ENCODE results near the gene PGGHG.

PGGHG gene

DNA sequence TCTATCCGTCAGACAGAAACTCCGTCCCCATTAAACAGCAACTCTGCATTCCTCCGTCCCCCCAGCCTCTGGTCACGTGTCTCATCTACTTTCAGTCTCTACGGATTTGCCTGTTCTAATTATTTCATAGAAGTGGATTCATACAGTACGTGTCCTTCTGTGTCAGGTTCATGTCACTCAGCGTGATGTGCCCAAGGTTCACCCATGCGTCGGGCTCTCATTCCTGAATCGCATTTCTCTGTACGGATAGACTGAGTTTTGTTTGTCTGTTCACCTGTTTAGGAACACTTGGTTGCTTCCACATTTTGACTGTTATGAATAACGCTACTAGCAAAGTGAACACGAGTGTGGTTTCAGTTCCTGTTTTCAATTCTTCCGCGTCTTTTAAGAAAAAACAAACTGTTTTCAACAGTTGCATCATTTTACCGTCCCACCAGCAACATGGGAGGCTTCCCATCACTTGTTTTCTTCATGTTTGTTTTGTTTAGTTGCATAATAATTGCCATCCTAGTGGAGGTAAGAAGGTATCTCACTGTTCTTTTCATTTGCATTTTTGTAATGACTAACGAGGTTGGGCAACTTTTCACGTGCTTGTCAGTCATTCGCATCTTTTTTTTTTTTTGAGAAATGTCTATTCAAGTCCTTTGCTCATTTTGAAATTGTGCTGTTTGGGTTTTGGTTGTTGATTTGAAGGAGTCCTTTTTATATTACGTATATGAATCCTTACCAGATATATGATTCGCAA is 19.6 kb upstream of the PGGHG start:
- no peak for DNase-seq (ENCODE audit: low read depth in 3 of 3)

DNA sequence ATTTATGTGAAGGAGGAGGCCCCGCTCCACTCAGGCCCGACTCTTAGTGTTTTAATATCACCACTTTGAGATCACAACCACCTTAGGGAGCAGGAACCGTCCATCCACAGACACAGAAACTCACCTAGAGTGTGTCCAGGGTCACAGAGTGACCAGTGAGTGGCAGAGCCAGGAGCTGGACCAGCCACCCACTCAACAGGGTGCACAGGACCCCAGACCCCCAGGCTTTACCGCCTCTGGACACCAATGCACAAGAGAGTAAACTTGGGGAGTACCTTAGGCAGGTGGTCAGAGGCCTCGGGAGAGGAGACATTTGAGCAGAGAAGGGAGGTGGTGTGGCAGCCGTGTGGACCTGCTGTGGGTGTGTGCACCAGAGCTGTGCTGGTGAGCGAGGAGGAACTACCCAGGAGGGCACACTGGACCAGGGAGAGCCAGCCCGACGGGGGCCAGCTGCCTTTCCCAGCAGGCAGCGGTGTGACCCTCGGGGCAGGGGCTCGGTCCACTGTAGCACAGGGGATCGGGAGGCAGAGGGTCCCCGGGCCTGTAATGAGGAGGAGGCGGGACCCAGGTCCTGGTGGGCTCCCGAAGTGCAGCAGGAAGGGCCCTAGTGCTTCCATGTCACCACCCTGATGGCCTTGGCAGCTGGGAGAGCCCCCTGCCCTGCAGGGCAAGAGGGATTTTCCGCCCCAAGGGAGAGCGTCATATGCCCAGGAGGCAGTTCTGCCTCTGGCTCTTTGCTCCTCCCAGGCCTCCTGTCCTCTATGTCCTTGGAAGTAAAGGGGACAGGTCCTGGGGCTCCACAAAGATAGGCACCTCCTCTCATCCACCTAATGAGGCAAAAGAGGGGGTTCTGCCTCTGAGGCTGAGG is 18.2 kb upstream of the PGGHG start:
- no peak for DNase-seq (ENCODE audit: low read depth in 3 of 3)

DNA sequence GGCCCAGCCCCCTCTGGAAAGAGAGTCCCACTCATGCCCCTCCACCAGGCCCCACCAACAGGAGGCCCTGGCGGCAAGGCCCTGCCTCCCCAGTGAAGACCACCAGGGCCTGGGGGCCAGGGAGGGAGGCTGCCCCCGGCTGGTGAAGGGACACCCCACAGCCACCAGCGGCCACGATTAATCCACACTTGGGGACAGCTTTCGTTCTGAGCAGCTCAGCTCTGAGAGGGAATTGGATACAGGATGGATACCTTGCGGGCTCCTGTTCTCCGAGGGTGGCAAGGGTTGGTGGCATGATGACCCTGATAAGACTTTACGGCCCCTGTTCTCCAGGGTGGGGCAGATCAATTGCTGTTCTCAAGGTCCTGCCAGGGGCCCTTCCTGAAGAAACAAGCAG is 17.6 kb upstream of the PGGHG start:
- no peak for DNase-seq (ENCODE audit: low read depth in 3 of 3)

DNA sequence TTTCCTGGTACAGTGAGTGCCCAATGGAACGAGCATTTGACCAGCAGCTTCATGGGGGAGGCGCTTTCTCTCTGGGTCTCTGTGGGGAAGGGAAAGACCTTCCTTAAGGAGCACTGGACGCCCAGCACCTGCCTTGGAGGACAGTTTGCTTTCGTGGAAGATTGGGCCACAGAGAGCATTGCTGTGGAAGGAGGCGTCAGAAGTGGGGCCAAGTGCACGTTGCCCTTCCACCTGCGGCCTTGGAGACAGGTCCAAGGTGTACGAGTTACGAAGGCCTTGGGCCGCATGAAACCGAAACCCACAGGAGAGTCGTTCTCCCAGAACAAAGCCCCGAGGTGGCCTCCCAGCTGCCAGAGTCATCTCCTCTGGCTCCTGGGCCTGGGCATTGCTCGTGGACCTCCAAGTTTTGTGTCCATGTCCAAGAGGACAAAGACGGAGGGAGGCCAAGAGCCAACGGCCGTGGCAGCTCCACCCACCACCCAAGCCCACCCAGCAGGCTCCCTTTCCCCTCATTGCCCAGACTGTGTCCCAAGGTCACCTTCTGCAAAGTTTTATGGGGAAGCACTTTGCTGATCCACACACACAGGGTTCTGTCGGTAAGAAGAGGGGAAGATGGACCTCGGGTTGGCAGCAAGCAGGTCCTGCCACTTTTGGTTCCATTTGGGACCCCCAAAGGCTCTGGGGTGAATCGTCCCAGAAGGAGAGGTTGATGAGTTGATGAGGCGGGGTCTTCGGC is 16.6 kb upstream of the PGGHG start:
- DNase-seq (ENCODE audit: low read depth in 3 of 3): no peak

DNA sequence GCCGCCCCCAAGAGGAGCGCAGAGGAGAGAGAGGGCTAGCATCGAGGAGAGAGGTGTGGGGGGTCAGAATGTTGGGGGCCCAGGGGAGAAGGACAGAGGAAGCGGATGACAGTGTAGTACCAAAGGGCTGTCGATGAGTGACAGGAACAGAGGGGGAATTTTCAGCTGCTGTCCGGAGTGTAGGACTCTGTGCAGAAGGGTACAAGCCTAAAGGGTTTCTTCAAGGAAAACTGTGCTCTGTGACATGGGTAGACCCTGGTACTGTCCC is 16.1 kb upstream of the PGGHG start:
- no peak for DNase-seq (ENCODE audit: low read depth in 3 of 3)

DNA sequence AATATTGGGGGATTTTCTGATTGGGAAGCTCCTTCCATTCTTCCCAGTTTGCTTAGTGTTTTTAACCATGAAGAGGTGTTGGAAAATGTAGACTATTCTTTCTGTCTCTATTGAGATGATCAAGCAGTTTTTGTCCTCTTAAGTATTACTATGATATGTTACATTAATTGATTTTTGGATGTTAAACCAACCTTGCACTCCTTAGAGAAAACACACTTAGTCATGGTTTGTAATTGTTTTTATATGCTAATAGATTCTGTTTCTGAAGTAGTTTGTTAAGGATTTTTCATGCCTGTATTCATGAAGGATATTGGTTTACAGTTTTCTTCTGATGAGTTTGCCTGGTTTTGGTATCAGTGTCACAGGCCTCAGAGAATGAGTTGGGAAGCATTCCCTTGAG is 12.7 kb upstream of the PGGHG start:
- no peak for DNase-seq (ENCODE audit: low read depth in 3 of 3)

DNA sequence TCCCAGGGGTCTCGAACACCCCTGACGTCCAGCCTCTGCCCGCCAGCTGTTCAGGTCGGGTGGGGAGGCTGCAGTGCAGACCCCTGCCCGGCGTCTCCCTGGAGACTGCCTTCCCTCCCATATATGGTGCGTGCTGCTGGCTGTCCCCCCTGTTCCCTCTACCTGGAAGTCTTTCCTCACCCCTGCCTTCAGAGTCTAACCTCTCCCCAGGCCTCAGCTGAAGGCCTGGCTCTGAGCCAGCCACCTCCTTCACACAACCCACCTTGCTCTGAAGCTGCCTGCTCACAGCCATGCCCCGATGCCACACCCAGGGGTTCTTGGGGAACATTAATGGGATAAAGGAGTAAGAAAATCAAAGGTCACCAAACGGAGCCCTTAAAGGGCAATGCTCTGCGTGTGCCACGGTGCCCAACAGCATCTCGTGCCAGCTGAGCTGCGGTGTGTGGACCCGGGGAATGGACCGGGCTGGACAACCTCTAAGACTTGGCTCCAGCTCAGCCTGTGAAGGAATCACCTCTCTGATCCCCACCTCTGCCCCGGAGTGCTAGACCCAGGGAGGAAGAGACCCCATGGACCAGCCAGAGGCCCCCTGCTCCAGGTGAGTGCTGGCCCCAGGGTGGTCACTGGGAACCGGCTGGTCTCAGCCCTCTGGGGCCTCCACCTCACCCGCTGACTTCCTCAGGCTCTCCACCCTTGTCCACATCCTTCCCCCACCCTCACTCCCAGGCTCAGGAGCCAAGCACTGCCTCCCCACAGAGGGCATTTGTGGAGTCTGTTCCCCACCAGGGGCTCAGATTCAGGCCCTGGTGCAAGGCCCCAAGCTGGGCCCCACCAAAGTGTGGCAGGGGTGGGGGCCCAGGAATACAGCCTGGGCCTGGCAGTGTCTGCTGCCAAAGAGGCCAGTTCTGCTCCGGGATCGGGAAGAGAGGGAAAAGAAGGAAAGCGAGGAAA is 10.7 kb upstream of the PGGHG start, which contains the start of gene NLRP6:
NLRP6 (plus strand) TSS at position 407 of the 951 bp plus-strand sequence; CDS start at position 570, 163 bp downstream.
- DNase-seq (ENCODE audit: low read depth in 3 of 3): no peak

DNA sequence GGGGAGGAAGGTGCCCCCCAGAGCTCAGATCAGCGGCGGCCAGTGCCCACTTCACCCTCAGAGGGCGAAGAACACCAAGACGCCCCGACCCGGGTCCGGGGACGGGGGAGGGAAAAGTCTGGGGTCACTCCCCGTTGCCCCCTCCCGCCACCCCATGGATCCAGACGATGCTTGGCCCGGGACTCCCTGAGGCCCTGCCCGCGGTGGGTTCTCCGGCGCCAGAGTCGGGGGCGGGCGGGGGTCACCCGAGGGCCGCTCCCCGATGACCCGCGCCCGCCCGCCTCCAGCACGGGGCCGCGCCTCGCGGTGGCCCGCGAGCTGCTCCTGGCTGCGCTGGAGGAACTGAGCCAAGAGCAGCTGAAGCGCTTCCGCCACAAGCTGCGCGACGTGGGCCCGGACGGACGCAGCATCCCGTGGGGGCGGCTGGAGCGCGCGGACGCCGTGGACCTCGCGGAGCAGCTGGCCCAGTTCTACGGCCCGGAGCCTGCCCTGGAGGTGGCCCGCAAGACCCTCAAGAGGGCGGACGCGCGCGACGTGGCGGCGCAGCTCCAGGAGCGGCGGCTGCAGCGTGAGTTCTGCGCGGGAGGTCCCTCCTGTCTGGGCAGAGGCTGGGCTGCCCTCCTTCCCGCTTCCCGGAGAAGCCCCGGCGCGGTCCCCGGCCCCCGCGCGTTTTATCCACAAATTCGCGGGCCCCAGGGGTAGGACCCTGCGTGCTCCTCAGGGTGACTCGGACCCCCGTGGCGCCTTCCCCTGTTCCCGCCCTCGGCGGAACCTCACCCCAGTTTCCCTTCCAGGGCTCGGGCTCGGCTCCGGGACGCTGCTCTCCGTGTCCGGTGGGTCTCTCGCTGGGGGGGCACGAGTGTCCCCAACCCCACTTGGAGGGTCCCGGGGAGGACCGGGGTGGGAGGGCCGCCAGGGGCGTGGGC is 9.6 kb upstream of the PGGHG start:
- DNase-seq (ENCODE audit: low read depth in 3 of 3): no peak

DNA sequence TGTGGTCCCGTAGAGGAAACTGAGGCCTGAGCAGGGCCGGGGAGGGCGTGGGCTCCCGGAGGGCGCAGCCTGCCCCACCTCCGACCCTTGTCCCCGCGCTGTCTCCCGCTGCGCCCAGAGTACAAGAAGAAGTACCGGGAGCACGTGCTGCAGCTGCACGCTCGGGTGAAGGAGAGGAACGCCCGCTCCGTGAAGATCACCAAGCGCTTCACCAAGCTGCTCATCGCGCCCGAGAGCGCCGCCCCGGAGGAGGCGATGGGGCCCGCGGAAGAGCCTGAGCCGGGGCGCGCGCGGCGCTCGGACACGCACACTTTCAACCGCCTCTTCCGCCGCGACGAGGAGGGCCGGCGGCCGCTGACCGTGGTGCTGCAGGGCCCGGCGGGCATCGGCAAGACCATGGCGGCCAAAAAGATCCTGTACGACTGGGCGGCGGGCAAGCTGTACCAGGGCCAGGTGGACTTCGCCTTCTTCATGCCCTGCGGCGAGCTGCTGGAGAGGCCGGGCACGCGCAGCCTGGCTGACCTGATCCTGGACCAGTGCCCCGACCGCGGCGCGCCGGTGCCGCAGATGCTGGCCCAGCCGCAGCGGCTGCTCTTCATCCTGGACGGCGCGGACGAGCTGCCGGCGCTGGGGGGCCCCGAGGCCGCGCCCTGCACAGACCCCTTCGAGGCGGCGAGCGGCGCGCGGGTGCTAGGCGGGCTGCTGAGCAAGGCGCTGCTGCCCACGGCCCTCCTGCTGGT is 8.8 kb upstream of the PGGHG start:
- no peak for DNase-seq (ENCODE audit: low read depth in 3 of 3)

DNA sequence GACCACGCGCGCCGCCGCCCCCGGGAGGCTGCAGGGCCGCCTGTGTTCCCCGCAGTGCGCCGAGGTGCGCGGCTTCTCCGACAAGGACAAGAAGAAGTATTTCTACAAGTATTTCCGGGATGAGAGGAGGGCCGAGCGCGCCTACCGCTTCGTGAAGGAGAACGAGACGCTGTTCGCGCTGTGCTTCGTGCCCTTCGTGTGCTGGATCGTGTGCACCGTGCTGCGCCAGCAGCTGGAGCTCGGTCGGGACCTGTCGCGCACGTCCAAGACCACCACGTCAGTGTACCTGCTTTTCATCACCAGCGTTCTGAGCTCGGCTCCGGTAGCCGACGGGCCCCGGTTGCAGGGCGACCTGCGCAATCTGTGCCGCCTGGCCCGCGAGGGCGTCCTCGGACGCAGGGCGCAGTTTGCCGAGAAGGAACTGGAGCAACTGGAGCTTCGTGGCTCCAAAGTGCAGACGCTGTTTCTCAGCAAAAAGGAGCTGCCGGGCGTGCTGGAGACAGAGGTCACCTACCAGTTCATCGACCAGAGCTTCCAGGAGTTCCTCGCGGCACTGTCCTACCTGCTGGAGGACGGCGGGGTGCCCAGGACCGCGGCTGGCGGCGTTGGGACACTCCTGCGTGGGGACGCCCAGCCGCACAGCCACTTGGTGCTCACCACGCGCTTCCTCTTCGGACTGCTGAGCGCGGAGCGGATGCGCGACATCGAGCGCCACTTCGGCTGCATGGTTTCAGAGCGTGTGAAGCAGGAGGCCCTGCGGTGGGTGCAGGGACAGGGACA is 8.0 kb upstream of the PGGHG start:
- no peak for DNase-seq (ENCODE audit: low read depth in 3 of 3)

DNA sequence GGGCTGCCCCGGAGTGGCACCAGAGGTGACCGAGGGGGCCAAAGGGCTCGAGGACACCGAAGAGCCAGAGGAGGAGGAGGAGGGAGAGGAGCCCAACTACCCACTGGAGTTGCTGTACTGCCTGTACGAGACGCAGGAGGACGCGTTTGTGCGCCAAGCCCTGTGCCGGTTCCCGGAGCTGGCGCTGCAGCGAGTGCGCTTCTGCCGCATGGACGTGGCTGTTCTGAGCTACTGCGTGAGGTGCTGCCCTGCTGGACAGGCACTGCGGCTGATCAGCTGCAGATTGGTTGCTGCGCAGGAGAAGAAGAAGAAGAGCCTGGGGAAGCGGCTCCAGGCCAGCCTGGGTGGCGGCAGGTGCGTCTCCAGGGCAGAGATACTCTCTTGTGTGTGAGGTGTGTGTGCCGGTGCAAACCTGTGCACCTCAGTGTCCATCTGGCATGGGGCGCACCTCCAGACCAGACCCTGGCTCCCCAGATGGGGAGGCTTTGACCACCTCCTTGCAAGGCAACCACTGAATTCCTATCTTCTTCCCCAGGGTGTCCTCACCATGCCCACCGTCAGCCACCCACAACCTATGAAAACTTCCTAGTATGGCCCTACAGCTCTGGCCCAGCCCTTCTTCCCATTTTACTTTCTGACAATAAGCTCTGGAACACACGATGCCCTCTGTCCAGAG is 7.3 kb upstream of the PGGHG start:
- no peak for DNase-seq (ENCODE audit: low read depth in 3 of 3)

DNA sequence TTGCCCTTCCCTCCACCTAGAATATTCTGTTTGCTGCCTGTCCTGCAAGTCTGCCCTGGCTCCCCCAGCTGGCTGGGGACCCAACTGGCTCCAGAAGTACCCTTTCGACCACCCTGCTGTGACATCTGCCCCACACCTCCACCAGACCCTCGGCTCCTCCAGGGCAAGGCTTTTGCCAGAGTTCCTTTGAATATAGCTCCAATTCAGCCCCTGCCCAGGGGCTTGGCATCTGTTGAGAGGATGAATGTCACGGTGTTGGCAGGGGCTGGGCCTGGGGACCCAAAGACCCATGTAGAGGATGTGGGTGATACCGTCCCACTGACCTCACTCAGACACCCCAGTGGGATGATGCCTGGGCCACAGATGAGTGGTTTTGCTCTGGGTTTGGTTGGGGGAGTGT is 6.8 kb upstream of the PGGHG start:
- no peak for DNase-seq (ENCODE audit: low read depth in 3 of 3)

DNA sequence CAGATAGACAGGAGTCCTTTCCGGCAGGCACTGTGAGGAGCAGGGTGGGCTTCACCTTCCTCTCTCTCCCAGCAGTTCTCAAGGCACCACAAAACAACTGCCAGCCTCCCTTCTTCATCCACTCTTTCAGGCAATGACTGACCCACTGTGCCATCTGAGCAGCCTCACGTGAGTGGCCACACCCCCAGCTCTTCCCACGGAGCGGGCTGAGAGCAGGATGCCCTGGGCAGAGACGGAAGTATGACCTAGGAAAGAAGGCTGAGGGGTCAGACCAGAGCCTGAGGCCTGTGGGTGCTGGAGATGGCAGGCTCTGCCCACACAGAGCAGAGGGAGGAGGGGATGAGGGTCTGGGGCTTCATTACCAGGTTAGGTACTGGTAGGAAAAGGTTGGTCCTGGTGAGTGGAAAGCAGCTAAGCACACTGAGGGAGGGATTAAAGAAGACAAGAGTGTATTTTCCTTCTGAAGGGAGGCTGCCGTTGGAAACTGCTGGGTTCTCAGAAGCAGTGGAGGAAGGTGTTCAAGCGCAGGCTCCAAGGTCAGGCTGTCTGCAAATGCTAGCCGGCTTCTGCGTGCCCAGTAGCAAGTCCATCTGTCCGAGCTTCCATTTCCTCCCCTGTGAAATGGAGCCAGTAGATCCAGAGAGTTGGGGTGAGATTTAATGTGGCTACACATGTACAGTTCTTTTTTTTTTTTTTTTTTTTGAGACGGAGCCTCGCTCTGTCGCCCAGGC is 6.1 kb upstream of the PGGHG start:
- no peak for DNase-seq (ENCODE audit: low read depth in 3 of 3)

DNA sequence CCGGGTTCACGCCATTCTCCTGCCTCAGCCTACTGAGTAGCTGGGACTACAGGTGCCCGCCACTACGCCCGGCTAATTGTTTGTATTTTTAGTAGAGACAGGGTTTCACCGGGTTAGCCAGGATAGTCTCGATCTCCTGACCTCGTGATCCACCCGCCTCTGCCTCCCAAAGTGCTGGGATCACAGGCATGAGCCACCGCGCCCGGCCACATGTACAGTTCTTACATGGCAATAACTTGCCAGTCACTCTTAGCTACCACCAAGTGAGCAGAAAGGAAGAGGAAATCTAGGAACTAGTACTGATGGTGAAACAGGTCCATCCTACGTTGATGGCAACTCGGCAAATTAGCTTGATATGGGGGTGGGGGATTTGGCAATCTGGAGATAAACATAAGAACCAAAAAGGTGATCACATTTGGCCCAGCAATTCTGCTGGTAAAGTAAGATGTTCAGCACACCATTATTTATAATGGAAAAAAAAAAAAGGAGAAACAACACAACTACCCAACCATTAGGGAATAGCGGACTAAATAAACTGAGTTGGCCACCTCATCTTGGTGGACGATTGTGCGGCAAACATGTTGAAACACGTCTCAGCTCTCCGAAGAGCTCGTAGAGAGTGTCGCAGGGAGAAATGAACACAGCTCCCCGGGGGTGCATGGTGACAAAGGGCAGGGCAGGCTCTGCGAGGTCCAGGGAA is 5.4 kb upstream of the PGGHG start:
- no peak for DNase-seq (ENCODE audit: low read depth in 3 of 3)

DNA sequence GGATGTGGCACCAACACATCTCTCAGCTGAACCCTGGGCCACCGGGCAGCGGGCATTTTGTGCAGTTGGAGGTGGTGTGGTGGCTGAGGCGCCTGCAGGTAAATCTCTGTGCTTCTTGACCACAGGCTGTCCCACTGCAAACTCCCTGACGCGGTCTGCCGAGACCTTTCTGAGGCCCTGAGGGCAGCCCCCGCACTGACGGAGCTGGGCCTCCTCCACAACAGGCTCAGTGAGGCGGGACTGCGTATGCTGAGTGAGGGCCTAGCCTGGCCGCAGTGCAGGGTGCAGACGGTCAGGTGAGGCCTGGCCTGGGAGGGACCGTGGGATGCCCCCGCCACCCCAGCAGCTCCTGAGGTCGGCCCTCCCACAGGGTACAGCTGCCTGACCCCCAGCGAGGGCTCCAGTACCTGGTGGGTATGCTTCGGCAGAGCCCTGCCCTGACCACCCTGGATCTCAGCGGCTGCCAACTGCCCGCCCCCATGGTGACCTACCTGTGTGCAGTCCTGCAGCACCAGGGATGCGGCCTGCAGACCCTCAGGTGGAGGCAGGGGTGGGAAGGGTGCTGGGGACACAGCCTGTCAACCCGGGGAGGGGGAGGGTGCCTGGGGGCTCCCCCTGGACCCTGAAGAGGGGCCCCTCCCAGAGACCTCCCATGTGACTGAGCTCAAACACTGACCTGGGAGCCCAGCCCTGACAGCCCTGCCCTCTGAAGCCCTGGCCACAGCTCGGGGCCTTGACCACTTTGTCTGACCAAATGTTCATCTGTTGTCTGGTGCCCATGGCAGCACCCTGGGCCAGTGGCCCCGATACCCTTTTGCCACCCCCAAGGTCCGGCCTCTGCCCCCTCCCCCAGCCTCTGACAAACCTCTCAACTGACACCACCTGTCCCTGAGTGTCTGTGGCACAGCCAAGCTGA is 4.6 kb upstream of the PGGHG start:
- no peak for DNase-seq (ENCODE audit: low read depth in 3 of 3)
